HG03064 (cell line): Measurements from ENCODE around the gene ITPRID2.

ENCODE experiments used
- ATAC-seq: cut with Tn5 transposase; IDR thresholded peaks from one replicate; pipeline ENCODE4 v1.9.1; 2021; ENCODE audit warnings: low read depth; ENCODE audit not compliant: unreplicated experiment

ITPRID2 gene

GRCh38 chr2:181891258-181891965 lies at the start of gene ITPRID2:
ITPRID2 (plus strand) TSS chr2:181891730; CDS start chr2:181892067, 337 bp downstream.
- ATAC-seq = peak; percentile 85

- no peak for ATAC-seq
Measured at GRCh38 chr2:181844551-181845290, 46.8 kb upstream of the ITPRID2 start.

- ATAC-seq = no peak
Measured at GRCh38 chr2:181846399-181847197, 44.9 kb upstream of the ITPRID2 start.

GRCh38 chr2:181847198-181847556 lies 44.4 kb upstream of the ITPRID2 start:
- ATAC-seq = no peak

DNA sequence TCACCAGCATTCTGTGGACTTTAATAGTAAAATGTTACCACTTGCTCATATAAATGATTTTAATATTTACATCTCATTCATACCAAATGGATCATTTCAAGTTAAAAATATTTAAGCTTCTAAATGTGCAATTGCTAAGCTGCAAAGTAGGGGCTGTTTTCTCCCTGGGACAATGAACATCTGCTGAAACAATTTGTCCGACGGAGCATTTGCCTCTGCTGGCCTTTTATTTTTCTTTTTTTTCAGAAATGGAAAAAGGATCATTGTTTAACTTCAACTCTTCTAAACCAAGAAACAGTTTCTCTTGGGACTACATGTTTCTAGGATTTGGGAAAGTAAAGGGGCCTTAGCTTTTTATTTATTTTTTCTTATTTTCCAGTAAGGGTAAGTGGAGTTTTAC lies 43.8 kb upstream of the ITPRID2 start:
- ATAC-seq = no peak

DNA sequence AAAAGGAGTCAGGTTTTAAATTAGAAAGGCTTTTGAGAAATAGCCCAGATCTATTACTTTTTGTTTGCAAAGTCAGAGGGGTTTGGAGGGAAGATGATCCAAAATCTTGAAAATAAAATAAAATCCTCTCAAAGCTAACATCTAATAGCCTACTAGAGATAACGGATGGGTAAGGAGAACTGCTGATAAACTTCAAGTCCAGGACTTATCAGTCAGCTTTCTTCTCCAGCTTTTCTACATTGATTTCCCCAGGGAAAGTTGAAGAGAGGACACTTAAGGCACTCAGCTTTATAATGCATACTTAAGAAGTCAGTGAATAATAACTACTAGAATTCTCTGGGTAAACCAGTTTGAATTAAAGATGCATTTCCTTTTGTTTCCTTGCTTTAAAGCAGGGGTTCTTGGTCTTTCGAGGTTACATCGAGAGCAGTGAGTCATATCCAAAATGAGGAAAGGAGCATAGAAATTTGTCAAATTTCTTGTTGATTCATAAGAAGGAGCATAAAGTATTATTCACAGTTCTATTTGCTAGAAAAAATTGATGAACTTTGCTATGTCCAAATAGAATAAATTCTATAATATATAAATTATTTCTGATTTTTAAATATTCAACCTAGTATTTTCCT lies 43.2 kb upstream of the ITPRID2 start:
- no peak for ATAC-seq

GRCh38 chr2:181849601-181850000 lies 41.9 kb upstream of the ITPRID2 start:
- no peak for ATAC-seq

GRCh38 chr2:181850936-181851560 lies 40.5 kb upstream of the ITPRID2 start:
- no peak for ATAC-seq

GRCh38 chr2:181851726-181852125 lies 39.8 kb upstream of the ITPRID2 start:
- no peak for ATAC-seq

GRCh38 chr2:181853696-181854095 lies 37.8 kb upstream of the ITPRID2 start:
- no peak for ATAC-seq

- ATAC-seq = no peak
Measured at GRCh38 chr2:181857483-181857882, 34.0 kb upstream of the ITPRID2 start.

GRCh38 chr2:181858600-181858999 lies 32.9 kb upstream of the ITPRID2 start:
- no peak for ATAC-seq

GRCh38 chr2:181859123-181859522 lies 32.4 kb upstream of the ITPRID2 start:
- no peak for ATAC-seq

DNA sequence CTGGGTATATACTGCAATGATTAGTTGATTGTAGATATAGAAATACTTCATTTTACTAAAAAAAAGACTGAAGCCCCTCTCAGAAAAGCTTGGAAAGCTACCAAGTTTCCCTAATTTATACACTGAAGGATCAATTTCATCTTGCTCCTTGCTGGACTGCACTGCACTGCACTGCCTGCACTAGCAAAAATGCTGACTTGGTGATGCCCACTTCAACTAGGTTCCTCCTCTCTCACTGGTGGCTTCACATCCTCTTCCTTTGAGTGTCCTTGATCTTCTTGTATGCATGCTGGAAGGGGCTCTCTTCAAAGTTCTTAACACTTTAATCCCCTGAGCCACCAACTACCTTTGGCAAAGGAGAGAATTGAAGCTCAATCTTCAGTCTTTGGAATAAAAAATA lies 31.7 kb upstream of the ITPRID2 start:
- no peak for ATAC-seq

DNA sequence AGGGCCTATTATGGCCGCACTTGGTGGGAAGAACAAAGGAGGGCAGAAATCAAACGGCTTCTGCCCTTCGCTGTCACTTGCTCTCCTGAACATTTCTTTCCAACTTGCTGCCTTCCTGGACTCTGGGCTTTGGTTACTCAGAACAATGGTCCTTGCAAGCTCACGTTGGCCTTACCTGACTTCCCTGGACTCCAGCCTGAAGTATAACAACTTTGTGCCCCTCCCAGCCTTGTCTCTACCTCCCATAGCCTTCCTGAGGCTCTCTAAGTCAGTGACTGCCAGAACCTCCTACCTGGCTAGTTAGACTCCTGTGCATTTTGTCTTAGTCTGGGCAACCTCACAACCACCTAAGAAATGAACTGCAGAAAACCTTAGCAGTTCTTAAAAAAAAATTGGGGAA lies 30.2 kb upstream of the ITPRID2 start:
- ATAC-seq = no peak

DNA sequence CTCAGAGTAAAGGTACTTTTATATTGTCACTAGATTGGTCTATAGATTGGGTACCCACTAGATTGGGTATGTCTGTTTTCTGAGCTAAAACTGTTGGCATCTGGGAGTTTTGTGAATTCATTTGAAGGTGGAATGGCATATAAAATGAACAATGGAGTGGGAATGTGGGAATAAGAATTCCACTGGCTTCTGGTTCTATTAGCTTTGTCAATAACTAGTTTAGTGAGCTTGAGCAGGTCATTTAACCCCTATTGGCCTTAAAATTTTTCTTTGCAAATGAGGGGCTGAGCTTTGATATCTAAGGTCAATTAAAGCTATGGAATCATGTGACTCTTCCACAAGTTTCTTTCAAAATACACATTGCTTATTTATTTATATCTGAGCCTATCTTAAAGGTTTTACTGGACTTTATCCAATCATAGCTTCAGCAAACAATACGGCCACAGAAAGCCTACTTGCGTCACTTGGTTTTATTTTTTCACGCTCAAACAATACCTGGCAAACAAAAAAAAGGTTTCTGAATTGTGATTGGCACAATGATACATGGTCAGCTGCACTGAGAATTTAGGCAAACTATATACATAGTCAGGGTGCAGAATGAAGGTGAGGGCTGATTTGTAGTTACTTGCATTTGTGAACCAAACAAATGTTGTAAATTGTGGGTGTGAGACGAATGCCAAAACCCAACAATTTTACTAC lies 28.8 kb upstream of the ITPRID2 start:
- no peak for ATAC-seq

DNA sequence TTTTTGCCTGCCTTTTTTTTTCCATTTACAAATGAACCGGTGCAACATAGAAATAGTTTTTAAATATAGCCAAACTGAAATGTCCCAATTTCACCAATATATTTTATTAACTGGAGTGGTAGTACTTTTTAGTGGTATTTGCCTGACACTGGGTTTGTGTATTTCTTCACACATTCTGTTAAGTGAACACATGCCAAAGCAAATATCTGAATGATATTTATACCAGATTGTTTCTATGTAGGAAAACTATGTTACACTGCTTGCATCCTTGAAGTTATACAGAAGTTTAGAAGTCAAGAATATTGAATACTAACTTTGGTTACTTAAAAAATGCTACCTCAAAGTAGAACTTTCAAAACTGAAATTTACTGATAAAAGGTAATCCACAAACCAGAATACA lies 19.4 kb upstream of the ITPRID2 start:
- no peak for ATAC-seq

- ATAC-seq = no peak
Measured at GRCh38 chr2:181876614-181877063, 14.9 kb upstream of the ITPRID2 start.

DNA sequence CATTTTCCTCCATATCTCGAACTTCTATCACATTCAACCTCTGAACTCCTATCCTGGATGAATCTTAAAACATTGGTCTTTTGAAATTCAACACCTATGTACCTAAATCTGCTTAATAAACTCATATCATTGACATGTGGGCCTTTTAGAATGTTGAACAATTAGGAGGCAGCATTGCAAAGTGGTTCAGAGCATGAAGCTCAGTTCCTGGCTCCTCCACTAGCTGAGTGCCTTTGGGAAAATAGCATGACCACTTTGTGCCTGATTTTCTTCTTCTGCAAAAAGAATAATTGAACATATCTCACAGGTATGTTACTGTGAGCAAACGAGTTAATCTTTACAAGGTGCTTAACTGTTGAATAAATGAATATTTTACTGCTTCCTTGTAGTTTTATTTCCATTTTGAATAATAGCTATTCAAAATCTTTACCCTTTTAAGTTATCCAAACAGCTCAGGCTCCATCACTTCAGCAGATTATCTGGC lies 14.3 kb upstream of the ITPRID2 start:
- no peak for ATAC-seq

GRCh38 chr2:181878448-181878847 lies 13.1 kb upstream of the ITPRID2 start:
- ATAC-seq = no peak
